ENCODE results near the gene CAMLG.
A peak's percentile ranks its signal among the peaks of the same experiment; 100 is the strongest.
"Not testable (repeated sequence)": the region's sequence is repeated elsewhere in the genome, so short reads cannot be mapped to it uniquely, and the experiment has no call there.

The CAMLG gene

GRCh38 chr5:134738133-134738962, at the start of gene CAMLG:
Gene CAMLG, plus strand, starts transcription at chr5:134738548. Its CDS starts 73 bp downstream, at chr5:134738621.
- Histone ChIP-seq H3K4me3 (peak within 1 kb of the TSS; percentile 91), H3K27ac (peak within 1 kb of the TSS; percentile 94 to 98)
- peak; percentile 98 for DNase-seq (ENCODE audit: low spot score)
- TF ChIP-seq CTCF (IDR thresholded peaks at IDR 0.05) = no peak

- not testable (repeated sequence) for H3K4me3 ChIP-seq; DNase-seq (ENCODE audit: low spot score); H3K27ac ChIP-seq
These were observed 48.2 kb upstream of the CAMLG start for GRCh38 chr5:134690144-134690543.

GRCh38 chr5:134692722-134693121, 45.6 kb upstream of the CAMLG start:
- DNase-seq (ENCODE audit: low spot score) = no peak
- no peak for TF ChIP-seq CTCF (IDR thresholded peaks at IDR 0.05)
- Histone ChIP-seq H3K27ac (no peak overlapping the region), H3K4me3 (no peak overlapping the region)

- H3K4me3 ChIP-seq = no peak overlapping the region
- TF ChIP-seq CTCF (IDR thresholded peaks at IDR 0.05) = no peak
- DNase-seq (ENCODE audit: low spot score) = no peak
- no peak overlapping the region for H3K27ac ChIP-seq
These were observed 30.0 kb upstream of the CAMLG start for GRCh38 chr5:134708301-134708700.

- no peak for DNase-seq (ENCODE audit: low spot score)
- Histone ChIP-seq H3K4me3 (no peak overlapping the region), H3K27ac (no peak overlapping the region)
- no peak for TF ChIP-seq CTCF (IDR thresholded peaks at IDR 0.05)
These were observed 24.2 kb upstream of the CAMLG start for GRCh38 chr5:134714120-134714519.

- no peak for DNase-seq (ENCODE audit: low spot score)
- no peak overlapping the region for H3K27ac ChIP-seq
- TF ChIP-seq CTCF (IDR thresholded peaks at IDR 0.05) = no peak
- no peak overlapping the region for H3K4me3 ChIP-seq
These were observed 23.8 kb upstream of the CAMLG start for GRCh38 chr5:134714541-134714940.

- not testable (repeated sequence) for DNase-seq (ENCODE audit: low spot score); H3K27ac ChIP-seq
These were observed 22.9 kb upstream of the CAMLG start for GRCh38 chr5:134715466-134715865.

GRCh38 chr5:134724872-134725271, 13.5 kb upstream of the CAMLG start:
- TF ChIP-seq CTCF (IDR thresholded peaks at IDR 0.05) = no peak
- Histone ChIP-seq H3K4me3 (no peak overlapping the region), H3K27ac (no peak overlapping the region)
- DNase-seq (ENCODE audit: low spot score) = no peak

More at GRCh38 chr5:134715466-134715865, 22.9 kb upstream of the CAMLG start:
- not testable (repeated sequence) for H3K4me3 ChIP-seq

All from coronary artery (tissue), 2 donors.